Lower leg skin (tissue), 4 donors: ENCODE data around the gene RSAD2. TPM values are rescaled to one million over a fixed set of nuclear protein-coding genes. Genes with fewer than 3 reads are reported as not detected.

Source experiments
- DNase-seq, 2 donors: peaks; one replicate each; pipeline ENCODE4 v3.0.0-alpha.2; 2019; ENCODE audit warnings: low spot score in 2 of 2
- H3K4me3 ChIP-seq: fragments of 200-600 bp; sonication (generic); 2 replicates; pipeline ENCODE4 v1.5.1; 2017; ENCODE audit warnings: mild to moderate bottlenecking, low read depth; ENCODE audit not compliant: poor library complexity, severe bottlenecking
- CTCF ChIP-seq, 3 donors: fragments of 450-650 bp; IDR thresholded peaks; one replicate each; pipeline ENCODE4 v1.5.1; 2016; ENCODE audit warnings: antibody characterized with exemption in 3 of 3, mild to moderate bottlenecking in 3 of 3, moderate library complexity in 2 of 3
- POLR2A ChIP-seq, 2 donors: fragments of 450-650 bp; IDR thresholded peaks; one replicate each; pipeline ENCODE4 v1.6.1; 2016 to 2017; ENCODE audit warnings: antibody characterized with exemption in 2 of 2, mild to moderate bottlenecking in 1 of 2, moderate library complexity in 1 of 2
- WGBS, 2 donors: methylation state at CpG; one replicate each; pipeline ENCODE4 v1.1.5; 2018; 5-methylcytosine and 5-hydroxymethylcytosine counted together
- intact Hi-C: fragments of 100-400 bp; cut with DNase I; formaldehyde crosslinking; loops from one replicate; pipeline ENCODE4 v1.15.0; 2023; ENCODE audit warnings: low total_unique reads
- total RNA-seq, 4 donors: library from RNA; depleted of rRNA; stranded (reverse); fragments of >200 nt; gene quantifications; one replicate each; pipeline ENCODE4 v1.1.0, GENCODE V29; 2016

Gene RSAD2, protein sequence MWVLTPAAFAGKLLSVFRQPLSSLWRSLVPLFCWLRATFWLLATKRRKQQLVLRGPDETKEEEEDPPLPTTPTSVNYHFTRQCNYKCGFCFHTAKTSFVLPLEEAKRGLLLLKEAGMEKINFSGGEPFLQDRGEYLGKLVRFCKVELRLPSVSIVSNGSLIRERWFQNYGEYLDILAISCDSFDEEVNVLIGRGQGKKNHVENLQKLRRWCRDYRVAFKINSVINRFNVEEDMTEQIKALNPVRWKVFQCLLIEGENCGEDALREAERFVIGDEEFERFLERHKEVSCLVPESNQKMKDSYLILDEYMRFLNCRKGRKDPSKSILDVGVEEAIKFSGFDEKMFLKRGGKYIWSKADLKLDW
- 1 to 10 TPM in 1 of 4 donors, under 1 TPM in 2, not detected in 1; 0.08 to 1.5 (median 0.45) TPM for total RNA-seq

DNA sequence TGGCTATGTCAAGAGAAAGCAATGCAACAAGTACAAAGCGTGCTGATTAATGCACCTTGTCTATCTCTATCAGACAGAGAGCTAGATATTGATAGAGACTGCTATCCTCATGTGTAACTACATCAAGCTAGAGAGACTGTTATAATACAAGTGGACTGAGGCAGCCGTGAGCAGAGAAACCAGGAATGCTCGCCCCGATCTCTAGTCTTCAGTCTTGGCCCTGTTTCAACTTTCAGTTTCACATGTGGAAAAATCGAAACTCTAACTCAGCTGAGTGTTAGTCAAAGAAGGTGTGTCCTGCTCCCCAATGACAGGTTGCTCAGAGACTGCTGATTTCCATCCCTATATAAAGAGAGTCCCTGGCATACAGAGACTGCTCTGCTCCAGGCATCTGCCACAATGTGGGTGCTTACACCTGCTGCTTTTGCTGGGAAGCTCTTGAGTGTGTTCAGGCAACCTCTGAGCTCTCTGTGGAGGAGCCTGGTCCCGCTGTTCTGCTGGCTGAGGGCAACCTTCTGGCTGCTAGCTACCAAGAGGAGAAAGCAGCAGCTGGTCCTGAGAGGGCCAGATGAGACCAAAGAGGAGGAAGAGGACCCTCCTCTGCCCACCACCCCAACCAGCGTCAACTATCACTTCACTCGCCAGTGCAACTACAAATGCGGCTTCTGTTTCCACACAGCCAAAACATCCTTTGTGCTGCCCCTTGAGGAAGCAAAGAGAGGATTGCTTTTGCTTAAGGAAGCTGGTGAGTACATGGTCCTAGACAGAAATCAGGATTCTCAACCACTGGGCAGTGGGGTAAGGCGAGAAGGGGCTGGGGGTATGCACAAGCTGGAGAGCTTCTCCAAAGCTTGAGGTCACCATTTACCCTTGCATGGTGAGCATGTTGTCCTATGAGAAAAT lies at the start of gene RSAD2:
RSAD2 (plus strand) TSS at position 376 of the 903 bp plus-strand sequence; CDS start at position 400, 24 bp downstream.
- peak within 1 kb of the TSS; percentile 27 for H3K4me3 ChIP-seq
- intact Hi-C loops, result no loop called here
- WGBS, 2 donors, result 34 to 37% methylated on average over 10 of the region's 10 CpGs
- TF ChIP-seq POLR2A (IDR thresholded peaks at IDR 0.05) (no peak), CTCF (IDR thresholded peaks at IDR 0.05) (no peak)
- DNase-seq, result no peak

GRCh38 chr2:6828299-6828584 lies 49.3 kb upstream of the RSAD2 start:
- TF ChIP-seq POLR2A (IDR thresholded peaks at IDR 0.05) (no peak), CTCF (IDR thresholded peaks at IDR 0.05) (no peak)
- H3K4me3 ChIP-seq, result no peak overlapping the region
- DNase-seq, result no peak
- intact Hi-C loops, result no loop called here
- WGBS, 2 donors, result 8% methylated on average over 2 of the region's 2 CpGs

DNA sequence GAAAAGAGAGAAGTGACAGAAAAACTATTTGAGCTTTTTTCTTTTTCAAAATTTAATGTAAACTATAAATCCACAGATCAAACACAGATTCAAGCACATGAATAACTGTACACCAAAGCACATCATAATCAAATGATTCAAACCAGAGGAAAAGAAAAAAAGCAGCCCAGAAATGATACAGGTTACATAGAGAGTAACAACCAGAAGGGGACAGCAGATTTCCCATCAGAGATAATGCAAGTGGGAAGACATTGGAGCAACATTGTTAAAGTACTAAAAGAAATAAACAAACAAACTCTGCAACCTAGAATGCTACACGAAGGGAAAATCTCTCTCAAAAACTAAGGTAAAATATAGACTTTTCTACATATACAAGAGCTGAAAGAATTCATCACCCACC lies 46.3 kb upstream of the RSAD2 start:
- no peak for DNase-seq
- intact Hi-C loops, result no loop called here
- TF ChIP-seq CTCF (IDR thresholded peaks at IDR 0.05), result no peak
- no peak for TF ChIP-seq POLR2A (IDR thresholded peaks at IDR 0.05)
- WGBS, 2 donors, result 65 to 66% methylated on average over 1 of the region's 1 CpG
- no peak overlapping the region for H3K4me3 ChIP-seq

GRCh38 chr2:6832596-6833299 lies 44.8 kb upstream of the RSAD2 start:
- TF ChIP-seq POLR2A (IDR thresholded peaks at IDR 0.05), result no peak
- no peak for TF ChIP-seq CTCF (IDR thresholded peaks at IDR 0.05)
- WGBS, 2 donors, result 68 to 70% methylated on average over 2 of the region's 2 CpGs
- intact Hi-C loops, result no loop called here
- DNase-seq, result no peak
- H3K4me3 ChIP-seq, result no peak overlapping the region

GRCh38 chr2:6833300-6833604 lies 44.3 kb upstream of the RSAD2 start:
- no peak for DNase-seq
- intact Hi-C loops, result no loop called here
- 92 to 98% methylated on average over 2 of the region's 2 CpGs for WGBS, 2 donors
- no peak for TF ChIP-seq POLR2A (IDR thresholded peaks at IDR 0.05)
- no peak for TF ChIP-seq CTCF (IDR thresholded peaks at IDR 0.05)
- H3K4me3 ChIP-seq, result no peak overlapping the region
